Suprapubic skin (tissue), 4 donors: Measurements from ENCODE around the gene NTN3. TPM values are rescaled to one million over a fixed set of nuclear protein-coding genes. Genes with fewer than 3 reads are reported as not detected.
A peak's percentile ranks its signal among the peaks of the same experiment; 100 is the strongest.
"Not testable (repeated sequence)": the region's sequence is repeated elsewhere in the genome, so short reads cannot be mapped to it uniquely, and the experiment has no call there.

Experiments
- DNase-seq, 2 donors: peaks; one replicate each; pipeline ENCODE4 v3.0.0-alpha.2; 2019; ENCODE audit warnings: low spot score in 2 of 2
- H3K27ac ChIP-seq: fragments of 200-600 bp; sonication (generic); one replicate; pipeline ENCODE4 v1.5.1; 2019
- H3K27me3 ChIP-seq: fragments of 200-600 bp; sonication (generic); one replicate; pipeline ENCODE4 v1.5.1; 2019
- H3K36me3 ChIP-seq: fragments of 200-600 bp; sonication (generic); one replicate; pipeline ENCODE4 v1.5.1; 2019
- H3K4me1 ChIP-seq: fragments of 200-600 bp; sonication (generic); one replicate; pipeline ENCODE4 v1.5.1; 2019
- H3K4me3 ChIP-seq: fragments of 200-600 bp; sonication (generic); one replicate; pipeline ENCODE4 v1.5.1; 2019; ENCODE audit warnings: mild to moderate bottlenecking
- H3K9me3 ChIP-seq: fragments of 200-600 bp; sonication (generic); one replicate; pipeline ENCODE4 v1.5.1; 2019
- CTCF ChIP-seq, 2 donors: fragments of 200-600 bp in 1 of 2; fragments of 450-650 bp in 1 of 2; sonication (generic) in 1 of 2; IDR thresholded peaks; one replicate each; pipeline ENCODE4 v1.5.1; 2016 to 2019; ENCODE audit warnings: antibody characterized with exemption in 2 of 2, mild to moderate bottlenecking in 1 of 2, moderate library complexity in 1 of 2
- EP300 ChIP-seq: sonication (generic); formaldehyde crosslinking; IDR thresholded peaks from one replicate; pipeline ENCODE4 v1.6.1; 2017; ENCODE audit warnings: antibody characterized with exemption
- POLR2A ChIP-seq, 2 donors: fragments of 450-650 bp; IDR thresholded peaks; one replicate each; pipeline ENCODE4 v1.6.1; 2017; ENCODE audit warnings: antibody characterized with exemption in 2 of 2, mild to moderate bottlenecking in 2 of 2, moderate library complexity in 2 of 2
- POLR2AphosphoS5 ChIP-seq, 3 donors: sonication (generic); formaldehyde crosslinking; IDR thresholded peaks; one replicate each; pipeline ENCODE4 v1.6.1; 2017; ENCODE audit warnings: antibody characterized with exemption in 3 of 3
- WGBS: methylation state at CpG from one replicate; pipeline ENCODE4 v1.1.5; 2018; 5-methylcytosine and 5-hydroxymethylcytosine counted together
- total RNA-seq, 4 donors: library from RNA; depleted of rRNA; stranded (reverse); fragments of >200 nt; gene quantifications; one replicate each; pipeline ENCODE4 v1.1.0, GENCODE V29; 2016

NTN3 gene
- total RNA-seq, 4 donors from 2014 or later: not detected

GRCh38 chr16:2477327-2477726 is 6.2 kb downstream of the NTN3 start:
- Histone ChIP-seq H3K4me1 (peaks cover 52% of the 10 kb centered on the region), H3K9me3 (no peaks in the 10 kb centered on the region), H3K36me3 (no peaks in the 10 kb centered on the region), H3K27ac (no peak overlapping the region), H3K27me3 (peaks cover 17% of the 10 kb centered on the region), H3K4me3 (no peak overlapping the region)
- TF ChIP-seq EP300: no peak
- DNase-seq: no peak
- 98% methylated on average over 3 of the region's 3 CpGs for WGBS

- Histone ChIP-seq H3K4me3 (no peak overlapping the region), H3K27me3 (peaks cover 10% of the 10 kb centered on the region), H3K36me3 (no peaks in the 10 kb centered on the region), H3K4me1 (peaks cover 60% of the 10 kb centered on the region), H3K9me3 (no peaks in the 10 kb centered on the region), H3K27ac (no peak overlapping the region)
- WGBS: 59% methylated on average over 8 of the region's 8 CpGs
- TF ChIP-seq CTCF (IDR thresholded peaks at IDR 0.05): no peak
- TF ChIP-seq POLR2AphosphoS5 (IDR thresholded peaks at IDR 0.05): no peak
- TF ChIP-seq POLR2A (IDR thresholded peaks at IDR 0.05): no peak
- no peak for TF ChIP-seq EP300
- no peak for DNase-seq
These were observed 7.2 kb downstream of the NTN3 start for GRCh38 chr16:2478279-2478678.

- H3K4me1 ChIP-seq: peaks cover 50% of the 10 kb centered on the region
- not testable (repeated sequence) for H3K4me3 ChIP-seq, H3K36me3 ChIP-seq, H3K9me3 ChIP-seq, H3K27ac ChIP-seq, DNase-seq
- peaks cover 10% of the 10 kb centered on the region for H3K27me3 ChIP-seq
- 93% methylated on average over 10 of the region's 10 CpGs for WGBS
These were observed 8.9 kb downstream of the NTN3 start for GRCh38 chr16:2479996-2480395.

- Histone ChIP-seq H3K27ac (no peak overlapping the region), H3K27me3 (peaks cover 2% of the 10 kb centered on the region), H3K4me1 (peaks cover 47% of the 10 kb centered on the region), H3K36me3 (no peaks in the 10 kb centered on the region), H3K4me3 (no peak overlapping the region), H3K9me3 (no peaks in the 10 kb centered on the region)
- no peak for DNase-seq
- TF ChIP-seq EP300 (no peak), POLR2AphosphoS5 (IDR thresholded peaks at IDR 0.05) (no peak), CTCF (IDR thresholded peaks at IDR 0.05) (no peak), POLR2A (IDR thresholded peaks at IDR 0.05) (no peak)
- WGBS: 49% methylated on average over 5 of the region's 12 CpGs
These were observed 9.9 kb downstream of the NTN3 start for GRCh38 chr16:2480948-2481347.

- no peaks in the 10 kb centered on the region for H3K27me3 ChIP-seq
- H3K4me1 ChIP-seq: peaks cover 50% of the 10 kb centered on the region
- 70% methylated on average over 6 of the region's 7 CpGs for WGBS
- H3K27ac ChIP-seq: no peak overlapping the region
- no peaks in the 10 kb centered on the region for H3K36me3 ChIP-seq
- TF ChIP-seq EP300: no peak
- H3K4me3 ChIP-seq: no peak overlapping the region
- H3K9me3 ChIP-seq: no peaks in the 10 kb centered on the region
- no peak for DNase-seq
These were observed 10.6 kb downstream of the NTN3 start for GRCh38 chr16:2481676-2482075.

- no peak for DNase-seq
- Histone ChIP-seq H3K36me3 (no peaks in the 10 kb centered on the region), H3K27me3 (no peaks in the 10 kb centered on the region), H3K27ac (peak overlapping the region; percentile 67), H3K9me3 (no peaks in the 10 kb centered on the region), H3K4me3 (no peak overlapping the region), H3K4me1 (peaks cover 55% of the 10 kb centered on the region)
- TF ChIP-seq EP300: no peak
- no peak for TF ChIP-seq POLR2A (IDR thresholded peaks at IDR 0.05)
- TF ChIP-seq CTCF (IDR thresholded peaks at IDR 0.05): no peak
- no peak for TF ChIP-seq POLR2AphosphoS5 (IDR thresholded peaks at IDR 0.05)
- WGBS: 70% methylated on average over 13 of the region's 13 CpGs
These were observed 11.2 kb downstream of the NTN3 start for GRCh38 chr16:2482249-2482648.

GRCh38 chr16:2482708-2483534 is 11.8 kb downstream of the NTN3 start:
- H3K36me3 ChIP-seq: no peaks in the 10 kb centered on the region
- peak overlapping the region; percentile 67 for H3K27ac ChIP-seq
- WGBS: 31% methylated on average over 32 of the region's 32 CpGs
- no peaks in the 10 kb centered on the region for H3K27me3 ChIP-seq
- no peak for DNase-seq
- peaks cover 62% of the 10 kb centered on the region for H3K4me1 ChIP-seq
- peak overlapping the region; percentile 31 for H3K4me3 ChIP-seq
- no peaks in the 10 kb centered on the region for H3K9me3 ChIP-seq
- TF ChIP-seq EP300: no peak
- no peak for TF ChIP-seq POLR2A (IDR thresholded peaks at IDR 0.05)
- TF ChIP-seq CTCF (IDR thresholded peaks at IDR 0.05): no peak
- TF ChIP-seq POLR2AphosphoS5 (IDR thresholded peaks at IDR 0.05): no peak
